Measurements from ENCODE around the gene SGMS1.

DNA sequence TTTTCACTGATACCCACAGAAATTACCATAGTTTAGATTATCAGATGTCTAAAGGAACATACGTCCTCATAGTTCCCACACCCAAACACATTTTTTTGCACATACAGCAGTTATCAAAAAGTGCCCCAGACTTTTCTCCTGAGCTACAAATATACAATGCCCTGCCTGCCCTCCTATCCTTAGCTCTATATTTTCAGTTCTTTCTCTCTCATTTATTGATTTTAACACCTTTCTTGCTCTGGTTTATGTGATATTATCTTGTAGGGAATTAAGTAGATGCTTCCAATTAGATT is 25.1 kb upstream of the SGMS1 start:
- TF ChIP-seq POLR2A (IDR thresholded peaks at IDR 0.05; ENCODE audit: low read depth, low read length): no peak
- TF ChIP-seq POLR2AphosphoS5 (IDR thresholded peaks at IDR 0.05; ENCODE audit: low read depth, low read length): no peak
